GM18526 (cell line): ENCODE results near the gene C2orf15.

Source experiments
- POLR2A ChIP-seq: IDR thresholded peaks from 3 replicates; pipeline ENCODE4 v1.6.1; 2011; ENCODE audit not compliant: insufficient read length; ENCODE audit errors: extremely low read depth

The C2orf15 gene

DNA sequence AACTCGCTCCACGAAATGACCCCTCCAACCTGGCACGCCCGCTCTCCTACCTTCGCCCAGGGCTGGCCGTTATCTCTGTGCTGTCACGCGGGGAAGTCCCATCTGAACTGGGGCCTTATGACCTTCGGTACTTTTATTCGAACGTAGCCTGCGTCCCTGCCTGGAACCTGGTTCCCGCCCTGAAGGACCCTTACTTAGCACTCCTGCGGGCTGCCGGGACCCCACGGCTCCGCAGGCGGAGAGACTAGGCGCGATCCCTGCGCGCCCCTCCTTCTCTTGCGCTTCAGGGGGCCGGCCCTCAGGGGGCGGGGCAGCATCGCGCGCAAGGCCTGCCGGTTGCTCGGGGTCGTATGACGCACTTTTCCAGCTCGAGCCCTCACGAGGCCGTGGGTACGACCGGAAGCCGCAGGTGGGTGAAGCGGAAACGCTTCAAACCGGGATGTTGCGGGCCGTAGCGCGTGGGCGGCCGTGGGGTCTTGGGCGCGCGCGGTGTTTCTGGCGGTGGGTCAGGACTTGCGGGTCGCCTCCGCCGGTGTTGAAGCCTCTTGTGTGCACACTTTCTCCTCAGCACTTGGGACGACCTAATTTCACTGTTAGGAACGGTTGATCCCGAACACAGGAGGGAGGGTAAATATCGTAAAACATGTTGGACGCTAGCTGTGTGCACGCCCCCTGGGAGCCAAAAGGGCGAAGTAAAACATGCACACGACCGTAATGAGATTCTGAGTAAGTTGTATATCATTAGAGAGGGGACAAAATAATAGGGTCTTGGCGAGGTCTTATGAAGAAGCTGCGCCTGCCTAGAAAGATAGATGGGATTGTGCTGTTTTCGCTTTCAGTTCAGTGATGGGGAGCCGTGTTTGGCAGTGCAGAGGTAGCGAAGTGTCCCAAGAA, 13.4 kb downstream of the C2orf15 start, which contains the start of the genes LIPT1 and TSGA10:
LIPT1 (plus strand) TSS at position 325 of the 894 bp plus-strand sequence. CDS start 6,991 bp downstream, outside the sequence.
TSGA10 (minus strand) TSS at position 300 of the 894 bp plus-strand sequence. CDS start 45,503 bp downstream, outside the sequence.
- TF ChIP-seq POLR2A, result peak; percentile 83

GRCh38 chr2:99156891-99157290, 15.4 kb downstream of the C2orf15 start:
- TF ChIP-seq POLR2A, result no peak

GRCh38 chr2:99158599-99158998, 17.1 kb downstream of the C2orf15 start:
- TF ChIP-seq POLR2A, result no peak

DNA sequence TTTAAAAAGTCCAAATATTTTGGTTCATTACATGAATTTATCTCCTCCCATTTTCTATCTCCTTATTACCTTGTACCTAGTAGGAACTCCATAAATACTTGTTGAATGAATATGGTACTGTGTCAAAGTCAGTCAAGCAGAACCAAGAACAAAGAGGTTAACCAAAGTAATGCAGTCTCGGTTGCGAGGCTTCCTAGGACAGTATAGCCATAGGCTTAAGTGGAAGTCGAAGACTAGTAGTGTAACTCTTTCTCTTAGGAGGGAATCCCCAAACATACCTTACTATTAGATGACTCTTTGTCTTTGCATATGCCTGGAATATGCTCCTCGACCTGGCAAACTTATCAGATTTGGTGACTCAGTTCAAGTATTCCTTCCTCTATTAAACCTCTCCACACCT, 18.1 kb downstream of the C2orf15 start:
- no peak for TF ChIP-seq POLR2A

- no peak for TF ChIP-seq POLR2A
Observed at GRCh38 chr2:99166218-99166617, 24.7 kb downstream of the C2orf15 start.

GRCh38 chr2:99169534-99169933, 28.0 kb downstream of the C2orf15 start:
- TF ChIP-seq POLR2A, result no peak

- TF ChIP-seq POLR2A, result no peak
Observed at GRCh38 chr2:99171377-99172140, 30.1 kb downstream of the C2orf15 start.

GRCh38 chr2:99180755-99181623, 39.5 kb downstream of the C2orf15 start, which contains the start of the genes MITD1 and MRPL30:
TSS of gene MITD1 (minus strand) at chr2:99181058. CDS start at chr2:99180981, 77 bp downstream.
TSS of gene MRPL30 (plus strand) at chr2:99181184. CDS start at chr2:99186204, 5,020 bp downstream.
- peak; percentile 86 for TF ChIP-seq POLR2A

DNA sequence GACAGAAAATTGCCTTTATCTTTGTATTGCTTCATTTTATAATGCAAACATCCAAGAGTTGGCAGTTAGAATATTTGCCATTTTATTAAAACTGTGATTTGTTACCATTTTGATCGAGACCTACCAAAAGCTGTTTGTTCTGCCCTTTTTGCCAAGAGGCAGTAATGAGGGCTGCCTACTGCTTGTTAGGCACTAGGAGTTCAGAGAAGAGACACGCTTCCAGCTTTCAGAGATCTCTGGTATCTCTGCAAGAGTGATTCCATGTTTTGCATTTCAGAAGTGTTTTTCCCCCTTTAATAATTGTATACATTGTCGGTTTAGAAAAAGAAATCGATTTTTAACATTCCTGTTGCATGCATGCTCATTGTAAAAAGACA, 40.1 kb downstream of the C2orf15 start:
- TF ChIP-seq POLR2A, result no peak

DNA sequence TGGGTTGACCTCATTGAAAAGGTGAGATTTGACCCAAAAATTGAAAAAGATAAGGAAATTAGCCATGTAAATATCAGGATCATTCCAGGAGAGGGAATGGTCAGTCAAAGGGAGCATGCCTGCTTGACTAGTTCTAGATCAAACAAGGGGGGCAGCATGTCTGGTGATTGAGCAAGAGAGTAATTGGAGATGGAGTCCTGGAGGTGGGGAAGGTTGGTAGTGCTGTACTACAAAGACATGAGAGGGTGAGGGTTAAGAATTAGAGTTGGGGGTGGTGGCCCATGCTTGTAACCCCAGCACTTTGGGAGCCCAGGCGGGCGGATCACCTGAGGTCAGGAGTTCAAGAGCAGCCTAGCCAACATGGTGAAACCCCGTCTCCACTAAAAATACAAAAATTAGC, 41.5 kb downstream of the C2orf15 start:
- TF ChIP-seq POLR2A, result no peak

- no peak for TF ChIP-seq POLR2A
Observed at GRCh38 chr2:99184811-99185210, 43.3 kb downstream of the C2orf15 start.

- TF ChIP-seq POLR2A, result no peak
Observed at GRCh38 chr2:99187011-99187410, 45.5 kb downstream of the C2orf15 start.

- no peak for TF ChIP-seq POLR2A
Observed at GRCh38 chr2:99188357-99188756, 46.9 kb downstream of the C2orf15 start.

DNA sequence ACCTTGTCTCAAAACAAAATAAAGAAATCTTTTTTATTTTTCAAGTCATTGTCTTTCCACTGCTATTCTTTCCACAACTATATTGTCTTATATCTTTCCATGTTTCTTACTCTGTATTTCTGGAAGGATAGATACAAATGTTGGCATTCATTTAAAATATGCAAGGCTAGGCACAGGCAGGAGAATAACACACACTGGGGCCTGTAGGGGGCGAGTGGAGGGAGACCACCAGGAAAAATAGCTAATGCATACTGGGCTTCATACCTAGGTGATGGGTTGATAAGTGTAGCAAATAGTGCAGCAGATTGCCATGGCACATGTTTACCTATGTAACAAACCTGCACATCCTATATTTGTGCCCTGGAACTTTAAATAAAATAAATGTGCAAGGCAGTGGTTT, 49.0 kb downstream of the C2orf15 start:
- TF ChIP-seq POLR2A, result no peak
